A172 (cell line): ENCODE data around the gene SNIP1. TPM values are rescaled to one million over a fixed set of nuclear protein-coding genes. Genes with fewer than 3 reads are reported as not detected.
"Not testable (repeated sequence)": the region's sequence is repeated elsewhere in the genome, so short reads cannot be mapped to it uniquely, and the experiment has no call there.

Experiments used
- DNase-seq: peaks from one replicate; pipeline ENCODE4 v3.0.0-alpha.2; 2015; ENCODE audit warnings: low spot score
- total RNA-seq: library from RNA; depleted of rRNA; stranded (reverse); fragments of >200 nt; shearing (Covaris generic); gene quantifications from 2 replicates; pipeline ENCODE4 v1.2.3, GENCODE V29; 2014; rRNA removed

The SNIP1 gene
- total RNA-seq = 5.1 and 5.3 TPM in 2 replicates

- peak; percentile 82 for DNase-seq
These were observed at the start of gene SNIP1 for GRCh38 chr1:37553927-37554808. Gene SNIP1 (minus strand): TSS chr1:37554293. CDS start chr1:37554229, 64 bp downstream.

GRCh38 chr1:37602750-37603694, 48.9 kb upstream of the SNIP1 start:
- no peak for DNase-seq

- DNase-seq = no peak
These were observed 47.3 kb upstream of the SNIP1 start for GRCh38 chr1:37601441-37601840.

- no peak for DNase-seq
These were observed 45.8 kb upstream of the SNIP1 start for GRCh38 chr1:37599940-37600339.

GRCh38 chr1:37596182-37596667, 42.1 kb upstream of the SNIP1 start:
- DNase-seq = no peak

- peak; percentile 80 for DNase-seq
These were observed 41.5 kb upstream of the SNIP1 start, which contains the start of gene GNL2 for GRCh38 chr1:37595440-37596181. Gene GNL2 (minus strand): TSS chr1:37595937. CDS start chr1:37595822, 115 bp downstream.

- DNase-seq = no peak
These were observed 39.6 kb upstream of the SNIP1 start for GRCh38 chr1:37593726-37594125.

GRCh38 chr1:37588939-37589338, 34.8 kb upstream of the SNIP1 start:
- DNase-seq = no peak

GRCh38 chr1:37584544-37584943, 30.5 kb upstream of the SNIP1 start:
- not testable (repeated sequence) for DNase-seq

GRCh38 chr1:37575692-37576091, 21.6 kb upstream of the SNIP1 start:
- no peak for DNase-seq

- DNase-seq = peak; percentile 27
These were observed 20.9 kb upstream of the SNIP1 start for GRCh38 chr1:37574834-37575480.

- no peak for DNase-seq
These were observed 16.6 kb upstream of the SNIP1 start for GRCh38 chr1:37570528-37571334.

- DNase-seq = no peak
These were observed 12.9 kb upstream of the SNIP1 start for GRCh38 chr1:37567023-37567422.

GRCh38 chr1:37564892-37565291, 10.8 kb upstream of the SNIP1 start:
- no peak for DNase-seq

GRCh38 chr1:37562984-37563383, 8.9 kb upstream of the SNIP1 start:
- no peak for DNase-seq

GRCh38 chr1:37561133-37562132, 7.3 kb upstream of the SNIP1 start:
- peak; percentile 6 for DNase-seq

GRCh38 chr1:37560401-37561132, 6.5 kb upstream of the SNIP1 start:
- no peak for DNase-seq

- DNase-seq = not testable (repeated sequence)
These were observed 5.9 kb upstream of the SNIP1 start for GRCh38 chr1:37559957-37560379.
